Stomach (tissue), 4 donors: ENCODE results near the gene NKAIN2.

Experiments
- EP300 ChIP-seq: sonication (generic); formaldehyde crosslinking; IDR thresholded peaks from one replicate; pipeline ENCODE4 v1.6.1; 2017; ENCODE audit warnings: antibody characterized with exemption
- POLR2AphosphoS5 ChIP-seq, 3 donors: sonication (generic); formaldehyde crosslinking; IDR thresholded peaks; one replicate each; pipeline ENCODE4 v1.6.1; 2016; ENCODE audit warnings: antibody characterized with exemption in 3 of 3

- TF ChIP-seq POLR2AphosphoS5 (IDR thresholded peaks at IDR 0.05): no peak
- TF ChIP-seq EP300: no peak
Measured at GRCh38 chr6:124768224-124768623, 964.6 kb downstream of the NKAIN2 start.
